Mucosa of stomach (tissue), 1 donor: ENCODE results near the gene PRKAG3.

Experiments
- H3K27me3 ChIP-seq: one replicate; pipeline ENCODE4 v1.7.0; 2013; ENCODE audit warnings: mild to moderate bottlenecking, low read length; ENCODE audit not compliant: control insufficient read depth, insufficient read depth
- H3K36me3 ChIP-seq: one replicate; pipeline ENCODE4 v1.7.0; 2013; ENCODE audit warnings: low read length; ENCODE audit not compliant: control insufficient read depth, insufficient read depth
- H3K4me1 ChIP-seq: one replicate; pipeline ENCODE4 v1.7.0; 2013; ENCODE audit warnings: mild to moderate bottlenecking, low read length; ENCODE audit not compliant: control insufficient read depth, insufficient read depth
- H3K4me3 ChIP-seq: one replicate; pipeline ENCODE4 v1.7.0; 2013; ENCODE audit warnings: low read length
- H3K9ac ChIP-seq: one replicate; pipeline ENCODE4 v1.7.0; 2013; ENCODE audit warnings: mild to moderate bottlenecking, low read length, moderate library complexity
- H3K9me3 ChIP-seq: one replicate; pipeline ENCODE4 v1.7.0; 2013; ENCODE audit warnings: mild to moderate bottlenecking, low read length, moderate library complexity; ENCODE audit not compliant: control insufficient read depth
- donor health status: Pancreatic carcinoma.

Gene PRKAG3

GRCh38 chr2:218832081-218832480 lies 478 bp upstream of the PRKAG3 start:
- Histone ChIP-seq H3K4me3 (no peak overlapping the region), H3K36me3 (no peaks in the 10 kb centered on the region), H3K9me3 (no peaks in the 10 kb centered on the region), H3K9ac (no peak overlapping the region), H3K27me3 (peaks cover 21% of the 10 kb centered on the region), H3K4me1 (no peaks in the 10 kb centered on the region)

GRCh38 chr2:218830526-218831306 lies 887 bp downstream of the PRKAG3 start:
- Histone ChIP-seq H3K36me3 (no peaks in the 10 kb centered on the region), H3K9ac (no peak overlapping the region), H3K4me3 (no peak overlapping the region), H3K27me3 (peaks cover 21% of the 10 kb centered on the region), H3K4me1 (no peaks in the 10 kb centered on the region), H3K9me3 (no peaks in the 10 kb centered on the region)

DNA sequence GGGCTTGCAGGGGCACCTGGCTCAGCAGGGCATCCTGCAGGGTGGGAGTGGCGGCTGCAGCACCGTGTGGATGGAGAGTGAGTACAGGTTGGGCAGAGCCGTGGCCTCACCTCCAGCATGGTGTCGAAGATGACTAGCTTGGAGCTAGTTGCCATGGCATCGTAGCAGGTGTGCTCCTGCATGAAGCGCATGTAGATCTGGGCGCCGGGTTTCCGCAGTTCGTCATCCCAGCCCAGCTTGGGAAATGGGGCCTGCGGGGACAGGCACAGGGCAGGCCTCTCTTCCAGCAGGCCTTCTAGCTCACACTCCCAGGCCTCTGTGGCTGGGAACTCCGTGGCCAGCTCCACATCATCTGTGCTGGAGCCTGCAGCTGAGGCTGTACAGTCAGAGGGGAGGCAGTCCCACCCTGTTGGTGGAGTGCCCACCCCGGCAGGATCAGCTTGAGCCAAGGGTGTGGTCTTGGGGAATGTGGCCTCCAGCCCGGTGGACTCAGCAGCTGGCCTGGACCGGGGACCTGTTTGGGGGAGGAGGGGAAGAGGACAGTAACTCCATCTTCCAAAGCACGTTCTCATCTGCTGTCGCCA lies 1.6 kb downstream of the PRKAG3 start:
- Histone ChIP-seq H3K27me3 (peaks cover 13% of the 10 kb centered on the region), H3K4me3 (no peak overlapping the region)

DNA sequence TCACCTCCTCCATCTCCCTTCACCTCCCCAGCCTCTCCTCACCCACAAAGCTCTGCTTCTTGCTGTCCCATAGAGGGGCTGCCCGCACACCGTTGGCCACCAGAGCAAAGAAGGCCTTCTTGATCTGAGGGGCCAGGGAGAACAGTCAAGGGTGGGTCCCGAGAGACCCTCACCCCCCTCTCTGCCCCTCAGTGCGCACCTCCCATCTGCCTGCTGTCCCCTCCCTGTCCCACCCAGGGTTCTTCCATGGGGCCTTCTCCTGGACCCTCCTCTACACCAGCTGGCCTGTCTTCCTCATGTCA lies 3.2 kb downstream of the PRKAG3 start:
- Histone ChIP-seq H3K36me3 (no peaks in the 10 kb centered on the region), H3K27me3 (peaks cover 5% of the 10 kb centered on the region), H3K4me3 (no peak overlapping the region), H3K9me3 (no peaks in the 10 kb centered on the region), H3K9ac (no peak overlapping the region), H3K4me1 (no peaks in the 10 kb centered on the region)

More for the DNA sequence above, 1.6 kb downstream of the PRKAG3 start:
- Histone ChIP-seq H3K9me3 (no peaks in the 10 kb centered on the region), H3K36me3 (no peaks in the 10 kb centered on the region), H3K9ac (no peak overlapping the region), H3K4me1 (no peaks in the 10 kb centered on the region)

- H3K4me1 ChIP-seq, result no peaks in the 10 kb centered on the region
- no peak overlapping the region for H3K9ac ChIP-seq
- H3K4me3 ChIP-seq, result no peak overlapping the region
- no peaks in the 10 kb centered on the region for H3K36me3 ChIP-seq
- no peaks in the 10 kb centered on the region for H3K9me3 ChIP-seq
- H3K27me3 ChIP-seq, result no peaks in the 10 kb centered on the region
Measured at GRCh38 chr2:218827701-218828476, 3.7 kb downstream of the PRKAG3 start.

GRCh38 chr2:218826791-218827190 lies 4.8 kb downstream of the PRKAG3 start:
- no peaks in the 10 kb centered on the region for H3K4me1 ChIP-seq
- H3K9ac ChIP-seq, result no peak overlapping the region
- H3K27me3 ChIP-seq, result no peaks in the 10 kb centered on the region
- H3K36me3 ChIP-seq, result no peaks in the 10 kb centered on the region
- H3K9me3 ChIP-seq, result no peaks in the 10 kb centered on the region
- no peak overlapping the region for H3K4me3 ChIP-seq

DNA sequence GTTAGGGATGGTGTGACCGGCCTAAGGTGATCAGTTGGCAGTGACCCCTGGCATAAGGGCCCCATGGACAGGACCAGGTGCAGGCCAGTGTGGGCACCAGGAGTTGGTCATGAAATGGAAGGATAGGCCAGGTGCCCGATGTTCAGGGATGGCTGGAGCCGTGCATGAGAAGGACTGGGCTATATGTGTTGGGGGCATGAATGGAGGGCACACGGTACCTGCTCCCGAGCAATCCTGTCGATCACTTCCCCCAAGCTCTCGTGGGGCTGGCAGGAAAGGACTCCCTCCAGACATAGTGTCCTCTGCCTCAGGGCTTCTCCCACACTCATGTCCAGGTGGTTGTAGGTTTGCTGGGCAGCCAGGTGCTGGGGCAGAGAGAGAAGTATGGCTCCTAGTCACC lies 7.6 kb downstream of the PRKAG3 start:
- Histone ChIP-seq H3K27me3 (no peaks in the 10 kb centered on the region), H3K4me3 (no peak overlapping the region)

GRCh38 chr2:218823196-218823855 lies 8.3 kb downstream of the PRKAG3 start:
- Histone ChIP-seq H3K36me3 (no peaks in the 10 kb centered on the region), H3K4me1 (no peaks in the 10 kb centered on the region), H3K9me3 (no peaks in the 10 kb centered on the region), H3K4me3 (no peak overlapping the region), H3K27me3 (no peaks in the 10 kb centered on the region), H3K9ac (no peak overlapping the region)

More for the DNA sequence above, 7.6 kb downstream of the PRKAG3 start:
- Histone ChIP-seq H3K9ac (no peak overlapping the region), H3K9me3 (no peaks in the 10 kb centered on the region), H3K36me3 (no peaks in the 10 kb centered on the region), H3K4me1 (no peaks in the 10 kb centered on the region)

DNA sequence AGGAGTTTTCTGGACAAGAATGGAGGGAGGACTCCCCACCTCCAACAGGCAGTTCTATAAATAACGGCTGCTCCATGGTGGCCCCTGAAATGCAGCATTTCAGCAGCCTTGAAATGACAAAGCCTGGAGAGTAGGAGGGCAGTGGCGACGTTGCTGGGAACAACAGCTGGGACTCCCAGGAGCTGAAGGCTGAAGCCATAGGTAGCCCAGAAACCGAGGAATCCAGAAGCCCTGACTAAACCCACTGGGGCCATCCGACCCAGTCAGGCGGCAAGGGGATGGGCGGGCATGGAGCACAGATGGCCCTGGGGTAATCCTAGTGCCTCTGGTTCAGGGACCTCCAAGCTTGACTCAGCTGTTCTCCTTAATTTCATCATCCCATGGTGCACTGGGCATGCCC lies 9.0 kb downstream of the PRKAG3 start:
- H3K4me3 ChIP-seq, result no peak overlapping the region
- H3K9me3 ChIP-seq, result no peaks in the 10 kb centered on the region
- no peaks in the 10 kb centered on the region for H3K36me3 ChIP-seq
- no peaks in the 10 kb centered on the region for H3K27me3 ChIP-seq
- H3K9ac ChIP-seq, result no peak overlapping the region
- no peaks in the 10 kb centered on the region for H3K4me1 ChIP-seq

- H3K4me3 ChIP-seq, result no peak overlapping the region
- no peaks in the 10 kb centered on the region for H3K27me3 ChIP-seq
- H3K4me1 ChIP-seq, result no peaks in the 10 kb centered on the region
- no peaks in the 10 kb centered on the region for H3K9me3 ChIP-seq
- no peaks in the 10 kb centered on the region for H3K36me3 ChIP-seq
- H3K9ac ChIP-seq, result no peak overlapping the region
Measured at GRCh38 chr2:218821605-218822211, 9.9 kb downstream of the PRKAG3 start.

DNA sequence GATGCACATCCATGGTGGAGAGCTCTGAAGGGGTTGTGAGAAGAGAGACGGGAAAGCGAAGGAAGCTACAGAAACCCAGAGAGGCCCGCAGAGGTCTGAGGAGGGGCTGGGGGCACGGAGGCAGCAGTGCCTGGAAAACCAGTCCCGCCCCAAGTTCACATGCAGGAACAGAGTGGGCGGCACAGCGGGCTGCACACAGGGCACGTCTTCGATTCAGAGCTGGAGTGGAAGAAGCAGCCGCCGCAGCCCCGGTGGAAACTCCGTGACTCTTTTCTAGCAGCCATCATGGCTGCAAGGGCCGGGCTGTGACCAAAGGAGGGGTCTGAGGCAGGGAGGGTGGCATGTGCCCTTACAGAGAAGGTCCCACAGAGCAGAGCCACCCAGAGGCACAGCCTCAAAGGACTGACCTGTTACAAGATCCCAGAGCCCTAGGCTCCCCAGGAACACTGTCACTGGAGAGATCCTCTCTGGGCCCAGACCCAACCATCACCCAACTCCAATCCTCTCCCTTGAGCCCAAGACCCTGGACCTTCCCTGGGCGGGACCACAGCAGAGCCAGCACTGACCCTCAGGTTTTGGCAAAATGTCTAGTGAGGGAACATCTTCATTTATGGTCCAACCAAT lies 10.7 kb downstream of the PRKAG3 start:
- no peaks in the 10 kb centered on the region for H3K36me3 ChIP-seq
- no peak overlapping the region for H3K4me3 ChIP-seq
- no peaks in the 10 kb centered on the region for H3K27me3 ChIP-seq
- H3K9me3 ChIP-seq, result no peaks in the 10 kb centered on the region
- no peaks in the 10 kb centered on the region for H3K4me1 ChIP-seq
- H3K9ac ChIP-seq, result no peak overlapping the region
